GM21515 (cell line): ENCODE measurements around the gene SS18L1.
"Not testable (repeated sequence)": the region's sequence is repeated elsewhere in the genome, so short reads cannot be mapped to it uniquely, and the experiment has no call there.

Source experiments
- ATAC-seq: cut with Tn5 transposase; IDR thresholded peaks from one replicate; pipeline ENCODE4 v1.9.1; 2021; ENCODE audit not compliant: unreplicated experiment

The SS18L1 gene

DNA sequence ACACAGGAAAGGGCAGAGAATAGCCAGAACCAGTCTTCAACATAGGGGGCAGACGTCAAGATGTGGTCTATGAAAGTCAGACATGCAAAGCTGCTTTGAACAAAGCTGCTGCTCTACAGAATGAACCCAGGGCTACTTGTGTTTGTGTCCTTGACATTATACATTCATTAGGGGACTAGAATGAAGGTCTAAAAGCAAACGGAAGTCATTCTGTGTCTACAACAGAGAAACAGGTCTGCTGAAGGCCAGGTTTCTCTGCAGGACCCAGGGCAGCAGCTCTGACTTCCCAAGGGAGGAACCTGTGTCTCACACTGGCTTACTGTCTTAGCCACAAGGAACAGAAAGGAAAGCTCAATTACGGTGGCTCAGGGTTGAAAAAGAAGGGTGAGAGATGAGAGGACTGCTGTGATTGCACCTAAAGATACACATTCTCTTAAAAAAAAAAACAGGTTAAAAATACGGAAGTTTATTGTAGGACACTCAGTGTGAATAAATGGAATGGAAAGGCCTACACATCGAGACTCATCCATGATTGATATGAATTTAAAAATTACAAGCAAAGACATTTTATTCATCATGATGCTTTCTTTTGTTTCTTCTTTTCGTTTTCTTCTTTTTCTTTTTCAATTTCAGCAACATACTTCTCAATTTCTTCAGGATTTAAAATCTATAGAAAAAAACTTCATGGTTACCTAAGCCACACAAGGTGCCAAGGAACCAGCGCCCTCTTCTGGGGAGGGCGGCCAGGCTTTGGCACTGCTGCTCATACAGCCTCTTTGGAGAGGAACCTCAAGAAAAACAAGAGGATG, 7.1 kb upstream of the SS18L1 start:
- no peak for ATAC-seq

DNA sequence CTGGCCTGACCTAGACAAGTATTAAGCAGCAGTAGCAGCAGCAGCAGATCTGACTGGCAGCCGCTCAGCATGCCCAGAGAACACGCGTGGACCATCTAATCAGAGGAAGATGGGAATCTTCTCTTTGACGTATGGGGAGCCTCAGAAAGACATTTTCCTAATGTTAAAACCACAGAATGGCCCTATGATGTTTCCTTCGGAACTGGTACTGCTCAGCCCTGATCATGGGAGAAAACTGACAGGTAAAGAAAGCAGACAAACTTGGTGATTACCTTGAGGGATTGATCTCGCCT, 6.5 kb upstream of the SS18L1 start:
- no peak for ATAC-seq

DNA sequence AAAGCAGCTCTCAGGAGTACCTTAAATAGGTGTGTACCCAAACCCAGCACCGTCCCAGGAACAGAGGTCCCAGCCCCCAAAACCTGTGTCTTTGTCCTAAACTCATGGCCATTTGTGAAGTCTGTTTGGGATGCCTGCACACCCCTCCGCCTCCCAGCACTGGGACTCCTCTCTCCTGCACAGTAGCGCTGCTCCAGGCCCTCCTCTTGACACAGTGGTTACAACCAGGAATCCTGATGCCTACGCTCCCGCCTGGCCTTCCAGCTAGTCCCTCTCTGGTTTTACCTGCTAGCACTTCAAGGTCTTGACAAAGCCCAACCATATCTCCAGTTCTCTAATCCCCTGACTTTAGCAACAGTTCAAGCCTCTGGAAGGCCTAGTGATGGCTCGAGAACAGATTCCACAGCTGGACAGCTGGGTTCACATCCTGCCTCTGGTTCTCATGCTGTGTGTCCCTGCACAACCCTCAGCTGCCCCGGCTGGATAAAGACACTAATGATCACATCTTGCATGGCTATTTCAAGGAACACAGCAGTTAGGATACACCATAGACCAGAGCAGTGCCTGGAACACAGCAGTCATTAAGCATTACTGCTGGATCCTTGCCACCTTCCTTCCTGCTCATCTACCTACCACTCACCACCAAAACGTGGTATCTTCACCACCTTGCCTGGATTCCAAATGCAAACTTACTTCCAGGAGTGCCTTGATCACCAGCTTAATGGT, 5.9 kb upstream of the SS18L1 start:
- ATAC-seq = no peak

DNA sequence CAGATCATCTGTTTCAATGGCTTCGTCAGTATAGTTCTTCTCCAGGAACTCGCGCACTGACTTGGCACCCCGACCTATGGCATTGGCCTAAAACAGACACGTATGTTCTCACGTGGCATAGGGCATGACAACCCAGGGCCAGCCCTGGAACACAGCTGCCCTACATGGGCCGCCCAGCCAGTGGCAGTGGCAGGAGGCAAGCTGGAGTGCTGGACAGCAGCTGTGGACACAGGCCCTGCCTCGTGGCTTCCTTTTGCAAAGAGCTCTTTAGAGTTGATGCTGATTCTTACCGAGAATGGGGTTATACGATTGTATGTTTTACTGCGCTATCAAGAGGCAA, 5.4 kb upstream of the SS18L1 start:
- no peak for ATAC-seq

DNA sequence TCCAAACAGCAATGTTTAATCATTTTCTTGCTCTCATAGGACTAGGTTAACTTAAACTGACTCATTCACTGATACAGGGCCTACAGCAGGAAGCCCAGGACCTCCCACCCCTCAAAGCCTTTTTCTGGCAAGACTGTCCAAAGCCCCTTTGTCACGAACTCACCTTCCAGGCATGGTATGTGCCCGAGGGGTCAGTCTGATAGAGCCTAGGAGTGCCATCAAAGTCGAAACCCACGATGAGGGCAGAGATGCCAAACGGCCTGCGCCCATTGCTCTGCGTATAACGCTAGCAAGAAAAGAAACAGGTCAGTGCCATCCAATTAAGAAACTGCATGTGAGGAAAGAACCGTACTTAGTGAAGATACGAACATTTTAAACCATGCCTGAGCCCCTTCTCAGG, 4.7 kb upstream of the SS18L1 start:
- no peak for ATAC-seq

DNA sequence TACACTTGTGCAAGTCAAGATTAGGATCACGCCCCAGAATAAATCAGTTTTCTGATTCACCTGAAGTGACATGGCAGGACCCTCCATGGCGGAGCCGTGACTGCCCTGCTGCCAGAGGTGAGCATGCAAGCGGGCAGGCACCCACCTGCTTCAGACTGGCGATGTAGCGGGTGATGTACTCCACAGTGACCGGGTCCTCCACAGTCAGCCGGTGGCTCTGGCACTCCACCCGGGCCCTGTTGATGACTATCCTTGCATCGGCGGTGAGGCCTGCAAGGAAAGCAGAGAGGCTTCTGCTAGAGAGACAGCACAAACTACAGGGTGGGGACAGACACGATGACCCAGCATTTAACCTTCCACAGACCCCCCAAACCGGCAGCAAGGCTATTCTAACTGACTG, 3.9 kb upstream of the SS18L1 start:
- ATAC-seq = no peak

DNA sequence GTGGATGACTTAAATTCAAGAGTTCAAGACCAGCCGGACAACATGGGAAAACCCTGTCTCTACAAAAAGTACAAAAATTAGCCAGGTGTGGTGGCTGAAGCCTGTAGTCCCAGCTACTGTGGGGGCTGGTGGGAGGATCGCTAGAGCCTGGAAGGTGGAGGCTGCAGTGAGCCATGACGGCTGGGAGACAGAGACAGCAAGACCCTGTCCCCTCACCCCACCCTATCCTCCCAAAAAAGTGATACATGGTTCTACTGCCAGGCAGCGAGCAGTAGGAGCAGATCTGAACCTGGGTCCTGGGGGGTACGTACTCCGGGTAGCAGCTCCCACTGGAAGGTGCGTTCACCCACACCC, 2.5 kb upstream of the SS18L1 start:
- no peak for ATAC-seq

DNA sequence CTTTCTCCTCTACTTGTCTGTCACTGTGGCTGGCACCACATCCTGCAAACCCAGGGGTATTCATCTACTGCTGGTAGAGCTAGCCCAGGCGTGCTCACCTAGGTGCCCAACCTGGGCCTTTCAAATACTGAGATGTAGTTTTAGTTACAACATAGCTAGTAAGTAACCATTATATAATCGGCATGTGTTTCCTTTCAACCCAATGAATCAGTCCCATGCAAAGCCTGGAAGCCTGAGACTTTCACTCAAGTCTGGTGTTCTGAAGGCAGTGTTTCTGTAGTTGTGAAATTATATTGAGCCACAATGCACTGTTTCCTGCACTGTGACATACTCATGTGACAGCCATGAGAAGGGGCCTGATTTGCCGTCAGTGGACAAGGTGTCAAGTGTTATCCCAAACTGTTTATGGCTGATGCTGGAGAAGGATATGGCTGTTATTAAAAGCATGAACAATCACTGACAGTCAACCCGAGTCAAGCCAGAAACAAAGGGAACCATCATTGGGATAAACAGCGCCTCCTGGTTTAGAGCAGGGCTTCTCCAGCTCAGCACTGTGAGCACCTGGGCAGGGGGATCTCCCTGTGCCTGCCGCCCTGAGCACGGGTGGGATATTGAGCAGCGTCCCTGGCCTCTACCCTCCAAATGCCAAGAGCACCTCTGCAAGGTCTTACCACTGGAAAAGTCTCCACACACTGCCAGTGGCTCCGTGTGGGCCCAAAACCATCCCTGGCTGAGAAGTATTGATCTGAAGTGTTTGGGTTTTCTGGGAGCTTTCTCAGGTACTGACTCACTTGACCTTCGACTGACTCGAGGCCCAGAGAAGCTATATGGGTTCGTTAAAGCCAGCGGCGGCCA, 1.9 kb upstream of the SS18L1 start:
- no peak for ATAC-seq

DNA sequence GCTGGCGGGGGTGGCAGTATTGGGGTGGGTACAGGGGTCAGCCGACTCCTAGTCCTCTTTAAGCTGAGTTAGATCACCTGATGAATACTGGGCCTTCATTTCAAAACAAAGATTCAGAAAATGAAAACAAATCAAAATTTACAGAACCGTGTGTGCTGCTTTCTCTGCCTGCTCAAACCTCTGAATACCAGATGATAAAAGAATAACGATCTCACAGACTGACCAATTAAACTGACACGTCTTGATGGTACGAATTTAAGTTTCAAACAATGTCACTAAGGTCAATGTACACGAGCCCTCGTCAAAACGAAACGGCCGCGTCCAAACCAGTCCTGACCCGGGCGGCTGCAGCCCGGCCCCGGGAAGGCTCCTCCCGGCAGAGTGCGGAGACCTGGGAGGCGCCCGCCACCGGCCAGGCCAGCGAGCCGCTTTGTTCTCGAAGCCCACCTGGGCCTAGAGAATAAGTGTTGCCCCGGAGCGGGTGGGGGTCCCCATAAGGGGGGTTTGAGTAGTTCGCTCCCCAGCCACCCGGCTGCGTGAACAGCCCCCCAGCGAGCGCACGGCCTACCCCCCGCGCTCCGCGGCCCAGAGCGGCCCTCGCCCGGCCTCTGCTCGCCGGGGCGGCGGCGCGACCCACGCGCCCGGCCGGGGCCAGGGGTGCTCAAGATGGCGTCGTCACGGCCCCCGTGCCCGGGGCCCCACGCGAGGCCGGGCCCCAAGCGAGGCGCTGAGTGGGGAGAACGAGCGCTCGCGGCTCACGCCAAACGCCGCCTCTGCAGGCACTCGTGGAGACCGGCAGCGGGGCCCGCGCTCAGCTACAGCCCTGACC, 1.1 kb upstream of the SS18L1 start:
- peak; percentile 18 for ATAC-seq

DNA sequence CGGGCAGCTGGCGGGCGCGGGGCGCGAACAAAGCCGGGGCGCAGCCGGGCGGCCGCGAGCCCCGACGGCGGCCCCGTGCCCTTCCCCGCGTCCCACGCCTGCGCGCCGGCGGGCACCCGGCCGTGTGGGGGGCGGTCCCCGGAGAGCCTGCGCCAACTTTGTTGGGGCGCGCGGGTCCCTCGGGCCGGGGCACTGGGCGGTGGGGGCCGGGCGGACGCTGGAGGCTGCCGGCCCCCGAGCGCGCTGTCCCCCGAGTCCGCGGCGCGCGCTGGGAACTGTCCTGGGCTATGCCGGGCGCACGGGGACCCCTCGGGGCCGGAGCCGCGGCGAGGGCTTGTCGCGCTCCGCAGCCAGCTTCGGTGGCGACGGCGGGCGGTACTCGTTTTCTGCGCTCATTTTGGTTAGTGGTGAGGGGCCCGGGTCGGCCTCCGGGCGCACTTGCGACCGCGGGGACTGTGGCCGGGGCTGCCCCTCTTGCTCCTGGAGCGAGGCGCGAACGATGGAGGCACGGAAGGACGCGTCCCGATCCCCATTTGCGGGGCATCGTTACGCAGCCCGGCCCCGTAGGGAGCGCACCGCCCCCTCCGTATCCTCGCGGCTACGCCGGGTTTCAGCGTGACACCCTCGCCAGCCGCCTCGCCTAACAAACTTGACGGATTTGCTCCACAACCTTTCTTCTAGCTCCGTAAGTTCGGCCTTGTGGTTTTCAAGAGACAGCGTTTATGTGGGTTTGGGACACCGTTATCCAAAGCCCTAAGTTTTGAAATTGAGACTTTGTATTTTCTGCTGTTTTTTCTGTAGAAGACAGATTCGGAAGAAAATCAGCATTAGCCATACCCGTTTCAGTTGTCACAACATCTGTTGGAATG, 622 bp downstream of the SS18L1 start:
- ATAC-seq = no peak

DNA sequence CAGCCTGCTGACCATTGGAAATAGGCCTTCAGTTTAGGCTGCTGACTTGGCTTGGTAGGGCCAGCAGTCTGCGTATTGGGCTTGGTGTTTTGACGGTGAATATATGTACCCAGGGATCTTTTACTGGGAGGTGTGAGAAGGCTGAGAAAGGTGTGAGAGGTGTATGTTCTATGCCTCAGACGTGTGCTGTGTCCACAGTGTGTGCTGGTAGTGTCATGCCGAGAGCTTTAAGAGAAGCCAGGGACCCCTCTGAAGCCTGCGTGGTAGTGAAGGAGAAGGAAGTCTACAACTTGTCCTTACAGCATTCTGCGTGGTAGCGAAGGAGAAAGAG, 2.1 kb downstream of the SS18L1 start:
- no peak for ATAC-seq

DNA sequence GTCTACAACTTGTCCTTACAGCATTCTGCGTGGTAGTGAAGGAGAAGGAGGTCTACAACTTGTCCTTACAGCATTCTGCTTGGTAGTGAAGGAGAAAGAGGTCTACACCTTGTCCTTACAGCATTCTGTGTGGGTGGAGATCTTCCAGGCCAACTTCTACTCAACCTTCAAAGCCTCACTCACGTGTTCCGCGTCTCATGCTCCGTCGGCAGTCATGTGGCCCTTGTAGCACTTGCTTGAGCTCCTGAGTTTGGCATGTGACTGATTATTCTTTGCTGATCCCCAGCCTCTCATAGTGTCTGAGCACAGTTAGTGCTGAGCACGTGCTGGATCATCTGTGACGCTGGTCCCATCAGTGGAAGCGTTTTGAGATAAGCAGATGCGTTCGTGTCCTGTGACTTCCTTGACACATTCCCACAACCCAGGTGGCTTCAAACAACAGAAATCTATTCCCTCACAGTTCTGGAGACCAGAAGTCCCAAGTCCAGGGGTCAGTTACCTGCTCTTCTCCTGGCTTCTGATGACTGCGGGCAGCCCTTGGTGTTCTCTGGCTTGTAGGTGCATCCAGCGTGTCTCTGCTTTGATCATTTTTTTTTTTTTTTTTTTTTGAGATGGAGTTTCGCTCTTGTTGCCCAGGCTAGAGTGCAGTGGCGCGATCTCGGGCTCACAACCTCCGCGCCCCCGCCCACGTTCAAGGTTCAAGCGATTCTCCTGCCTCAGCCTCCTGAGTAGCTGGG, 2.6 kb downstream of the SS18L1 start:
- no peak for ATAC-seq

DNA sequence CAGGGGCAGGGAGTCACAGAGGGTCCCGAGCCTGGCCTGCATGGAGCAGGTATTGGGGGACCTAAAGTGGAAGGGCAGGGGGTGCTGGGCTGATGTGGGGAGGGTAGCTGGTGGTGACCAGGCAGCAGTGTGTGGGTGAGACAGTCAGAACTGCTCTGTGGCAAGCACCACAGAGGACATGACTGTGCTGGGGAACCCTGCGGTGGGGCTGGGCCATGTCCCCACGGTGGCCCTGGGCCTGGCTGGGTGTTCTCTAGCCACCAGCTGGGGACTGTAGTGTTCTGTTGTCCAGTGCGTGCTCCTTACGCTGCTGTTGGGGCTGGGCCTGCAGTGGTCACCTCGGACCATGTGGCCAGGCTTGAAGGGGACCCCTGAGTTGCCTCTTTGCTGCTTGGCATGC, 3.6 kb downstream of the SS18L1 start:
- no peak for ATAC-seq

DNA sequence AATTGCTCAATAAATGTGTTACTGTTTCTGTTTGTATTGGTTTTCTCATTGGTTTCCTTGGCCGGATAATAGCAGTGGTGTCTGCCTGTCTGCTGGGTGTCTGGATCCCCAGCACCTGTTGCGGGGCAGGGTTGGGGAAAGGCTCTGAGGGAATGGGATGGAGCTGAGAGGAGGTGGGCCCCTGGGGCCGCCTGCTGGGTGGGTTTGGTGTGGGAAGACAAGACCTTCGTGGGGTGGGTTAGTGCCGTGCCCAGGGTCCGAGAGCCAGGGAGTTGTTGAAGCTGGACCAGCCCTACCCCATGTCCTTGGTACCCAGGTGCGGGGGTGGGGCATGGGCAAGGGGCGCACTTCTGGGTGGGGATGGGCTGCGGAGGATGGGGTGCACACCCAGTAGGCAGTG, 4.0 kb downstream of the SS18L1 start:
- ATAC-seq = no peak

DNA sequence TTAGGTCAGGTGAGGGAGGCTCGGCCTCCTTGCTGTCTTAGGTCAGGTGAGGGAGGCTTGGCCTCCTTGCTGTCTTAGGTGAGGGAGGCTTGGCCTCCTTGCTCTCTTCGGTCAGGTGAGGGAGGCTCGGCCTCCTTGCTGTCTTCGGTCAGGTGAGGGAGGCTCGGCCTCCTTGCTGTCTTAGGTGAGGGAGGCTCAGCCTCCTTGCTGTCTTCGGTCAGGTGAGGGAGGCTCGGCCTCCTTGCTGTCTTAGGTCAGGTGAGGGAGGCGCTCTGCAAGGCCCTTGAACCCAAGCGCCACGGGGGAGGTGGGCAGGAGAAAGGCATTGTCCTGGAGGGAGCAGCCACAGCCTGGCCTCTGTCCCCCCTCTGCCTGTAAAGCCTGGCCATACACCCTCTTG, 4.8 kb downstream of the SS18L1 start:
- not testable (repeated sequence) for ATAC-seq

DNA sequence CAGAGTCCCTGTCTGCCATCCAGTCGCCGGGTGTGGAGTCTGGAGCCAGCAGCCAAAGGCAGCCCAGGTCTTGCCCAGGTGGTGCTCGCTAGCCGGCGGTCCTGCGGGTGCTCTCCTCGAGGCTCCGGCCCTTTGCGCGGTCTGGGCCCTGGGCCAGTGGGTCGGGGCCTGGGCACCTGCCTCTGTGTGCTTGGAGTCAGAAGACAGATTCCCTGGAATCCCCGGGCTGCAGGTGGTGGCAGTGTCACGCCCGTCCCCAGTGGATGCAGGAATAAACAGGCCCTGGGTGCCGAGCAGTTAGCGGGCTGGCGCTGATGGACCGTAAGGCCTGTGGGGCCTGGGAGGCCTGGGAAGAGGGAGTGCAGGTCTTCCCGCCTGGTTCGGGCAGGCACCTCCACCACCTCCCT, 5.3 kb downstream of the SS18L1 start:
- ATAC-seq = no peak

DNA sequence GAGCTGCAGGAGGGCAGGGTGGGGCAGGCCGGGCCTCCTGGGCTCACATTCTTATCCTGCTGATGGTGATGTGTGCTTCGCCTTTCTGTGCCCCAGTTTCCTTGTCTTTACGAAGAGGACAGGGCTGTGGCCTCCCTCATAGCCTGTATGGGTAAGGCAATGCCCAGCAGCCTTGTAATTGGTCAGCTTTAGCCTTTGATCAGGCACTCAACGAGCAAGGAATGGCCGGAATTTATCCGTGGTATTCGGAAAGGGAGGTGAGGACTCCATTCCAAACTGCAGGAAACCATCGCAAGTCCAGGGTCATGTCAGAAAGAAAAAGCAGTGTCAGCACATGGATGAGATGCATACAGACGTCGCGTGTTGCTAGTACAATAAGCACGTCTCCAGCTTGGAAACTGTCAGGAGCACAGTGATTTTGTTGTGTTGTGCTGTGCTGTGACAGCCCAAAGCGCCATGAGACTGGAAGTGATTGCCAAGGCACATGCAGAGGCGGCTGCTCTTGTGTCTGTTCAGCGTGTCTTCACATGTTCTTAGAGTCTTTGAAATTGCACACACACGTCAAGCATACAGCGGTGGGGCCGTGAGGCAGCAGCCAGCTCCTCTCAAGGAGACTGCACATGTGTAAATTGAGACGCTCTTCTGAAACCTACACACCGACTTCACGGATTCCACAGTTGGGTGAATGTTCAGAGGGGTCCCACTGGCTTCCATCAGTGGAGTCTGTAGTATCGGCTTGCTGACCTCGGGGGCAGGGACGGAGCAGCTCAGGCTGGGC, 6.2 kb downstream of the SS18L1 start:
- ATAC-seq = no peak

DNA sequence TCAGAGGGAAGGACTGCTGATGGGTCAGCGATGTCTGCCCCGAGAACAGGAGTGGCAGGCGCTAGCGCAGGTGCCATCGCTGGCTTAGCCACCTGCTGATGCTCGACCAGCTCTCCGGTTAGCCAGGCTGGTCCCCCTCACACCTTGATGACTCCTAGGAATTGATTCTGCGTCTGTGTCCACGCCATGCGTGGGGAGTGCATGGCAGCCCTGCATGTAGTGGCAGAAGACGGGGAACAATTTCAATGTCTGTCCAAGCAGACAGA, 6.7 kb downstream of the SS18L1 start:
- ATAC-seq = no peak

DNA sequence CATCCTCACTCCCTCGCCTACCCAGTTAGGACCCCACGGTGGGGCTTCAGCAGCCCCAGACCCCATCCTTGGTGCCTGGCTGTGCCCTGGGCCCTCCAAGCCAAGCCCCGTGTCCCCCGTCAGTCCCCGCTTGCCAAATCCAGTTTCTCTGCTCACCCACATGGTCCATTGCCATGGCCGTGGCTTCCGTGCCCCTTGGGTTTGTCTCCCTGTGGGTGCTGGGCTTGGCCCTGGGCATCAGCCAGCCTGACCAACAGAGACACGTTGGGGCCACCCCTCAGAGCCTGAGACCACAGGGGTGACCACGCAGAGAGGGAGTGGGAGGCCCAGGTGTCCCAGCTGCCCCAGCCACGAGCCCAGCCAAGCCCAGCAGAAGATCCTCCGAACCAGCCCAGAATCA, 7.7 kb downstream of the SS18L1 start:
- no peak for ATAC-seq
